Measurements from ENCODE around the gene MDFIC.

DNA sequence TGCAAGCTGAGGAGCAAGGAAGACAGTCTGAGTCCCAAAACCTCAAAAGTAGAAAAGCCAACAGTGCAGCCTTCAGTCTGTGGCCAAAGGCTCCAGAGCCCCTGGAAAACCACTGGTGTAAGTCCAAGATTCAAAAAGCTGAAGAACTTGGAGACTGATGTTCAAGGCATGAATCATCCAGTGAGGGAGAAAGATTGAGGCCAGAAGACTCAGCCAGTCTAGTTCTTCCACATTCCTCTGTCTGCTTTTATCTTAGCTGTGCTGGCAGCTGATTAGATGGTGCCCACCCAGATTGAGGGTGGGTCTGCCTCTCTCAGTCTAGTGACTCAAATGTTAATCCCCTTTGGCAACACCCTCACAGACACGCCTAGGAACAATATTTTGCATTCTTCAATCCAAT lies 20.1 kb upstream of the MDFIC start:
- TF ChIP-seq POLR2A (IDR thresholded peaks at IDR 0.05; ENCODE audit: low read length) = no peak
- no peak for TF ChIP-seq GATA1 (IDR thresholded peaks at IDR 0.05; ENCODE audit: low read depth, low read length)
